ENCODE measurements around the gene PLEKHG7.
"Not testable (repeated sequence)": the region's sequence is repeated elsewhere in the genome, so short reads cannot be mapped to it uniquely, and the experiment has no call there.

The PLEKHG7 gene

GRCh38 chr12:92739113-92739512 is 36.3 kb downstream of the PLEKHG7 start:
- no peak for DNase-seq
- intact Hi-C loops (cut with DNase I): no loop called here

GRCh38 chr12:92740411-92740810 is 37.6 kb downstream of the PLEKHG7 start:
- intact Hi-C loops (cut with DNase I): no loop called here

GRCh38 chr12:92743026-92743425 is 40.2 kb downstream of the PLEKHG7 start:
- intact Hi-C loops (cut with DNase I): no loop called here
- no peak for DNase-seq

More at GRCh38 chr12:92740411-92740810, 37.6 kb downstream of the PLEKHG7 start:
- DNase-seq: no peak

GRCh38 chr12:92745856-92746550 is 43.2 kb downstream of the PLEKHG7 start:
- peak; percentile 22 to 94 (median 70) for DNase-seq
- intact Hi-C loops (cut with DNase I): no loop called here

- intact Hi-C loops (cut with DNase I): no loop called here
- no peak for DNase-seq
Observed at GRCh38 chr12:92747151-92747550, 44.4 kb downstream of the PLEKHG7 start.

GRCh38 chr12:92749691-92750090 is 46.9 kb downstream of the PLEKHG7 start:
- DNase-seq; intact Hi-C loops (cut with DNase I): not testable (repeated sequence)

GRCh38 chr12:92753976-92754885 is 51.4 kb downstream of the PLEKHG7 start:
- intact Hi-C loops (cut with DNase I): no loop called here
- DNase-seq: no peak

GRCh38 chr12:92756898-92757596 is 54.3 kb downstream of the PLEKHG7 start:
- intact Hi-C loops (cut with DNase I): no loop called here
- DNase-seq: no peak

GRCh38 chr12:92757597-92758121 is 54.9 kb downstream of the PLEKHG7 start:
- intact Hi-C loops (cut with DNase I): no loop called here
- DNase-seq: no peak

GRCh38 chr12:92759634-92760268 is 57.0 kb downstream of the PLEKHG7 start:
- intact Hi-C loops (cut with DNase I): no loop called here
- DNase-seq: no peak

GRCh38 chr12:92762773-92763172 is 60.0 kb downstream of the PLEKHG7 start:
- intact Hi-C loops (cut with DNase I): no loop called here
- DNase-seq: no peak

GRCh38 chr12:92764831-92765230 is 62.0 kb downstream of the PLEKHG7 start:
- intact Hi-C loops (cut with DNase I): no loop called here
- no peak for DNase-seq

- intact Hi-C loops (cut with DNase I): no loop called here
- DNase-seq: no peak
Observed at GRCh38 chr12:92765871-92766270, 63.1 kb downstream of the PLEKHG7 start.

GRCh38 chr12:92769124-92769901 is 66.5 kb downstream of the PLEKHG7 start:
- intact Hi-C loops (cut with DNase I): no loop called here
- DNase-seq: no peak

GRCh38 chr12:92771001-92771400 is 68.2 kb downstream of the PLEKHG7 start:
- DNase-seq: no peak

GRCh38 chr12:92775416-92775815 is 72.6 kb downstream of the PLEKHG7 start:
- intact Hi-C loops (cut with DNase I): no loop called here
- DNase-seq: no peak

More at GRCh38 chr12:92771001-92771400, 68.2 kb downstream of the PLEKHG7 start:
- intact Hi-C loops (cut with DNase I): no loop called here

- intact Hi-C loops (cut with DNase I): no loop called here
- DNase-seq: no peak
Observed at GRCh38 chr12:92778525-92778924, 75.7 kb downstream of the PLEKHG7 start.

- intact Hi-C loops (cut with DNase I): loop anchor here (10.0 kb wide), 1 partner anchor 145 kb away; the partner anchor contains the start of gene EEA1
- no peak for DNase-seq
Observed at GRCh38 chr12:92779902-92780301, 77.1 kb downstream of the PLEKHG7 start.
